B cell (primary cell): ENCODE results near the gene SELENOF. TPM values are rescaled to one million over a fixed set of nuclear protein-coding genes. Genes with fewer than 3 reads are reported as not detected.

Experiments
- ATAC-seq: fragments of 200-7000 bp; cut with Tn5 transposase; one replicate; pipeline ENCODE4 v1.10.0; 2021; ENCODE audit warnings: low read depth, mild to moderate bottlenecking, moderate number of reproducible peaks, moderate library complexity
- CTCF ChIA-PET: fragments of 350-600 bp; sonication (Branson Sonifier 250); formaldehyde crosslinking; loops from one replicate; lab custom pipeline; 2021; ENCODE audit warnings: antibody characterized with exemption, inconsistent platforms; lab: Charles Lee
- POLR2A ChIA-PET: fragments of 350-600 bp; sonication (Branson Sonifier 250); formaldehyde crosslinking; loops from one replicate; lab custom pipeline; 2021; ENCODE audit warnings: antibody characterized with exemption; lab: Charles Lee
- DNase-seq: peaks from one replicate; pipeline ENCODE4 v3.0.0; 2013
- H2AFZ ChIP-seq: 2 replicates; pipeline ENCODE4 v1.6.1; 2012; ENCODE audit warnings: mild to moderate bottlenecking, low read depth, low read length; ENCODE audit not compliant: insufficient read depth, poor library complexity, severe bottlenecking
- H3K27ac ChIP-seq, 2 donors: 1 replicate in 1 of 2; 2 replicates in 1 of 2; pipeline ENCODE4 v1.5.1; 2012 to 2013; ENCODE audit warnings: low read length in 2 of 2, mild to moderate bottlenecking in 2 of 2, moderate library complexity in 1 of 2
- H3K27me3 ChIP-seq, 4 experiments: fragments of 200-600 bp in 1 of 4; sonication (generic) in 1 of 4; replicated peaks in 1 of 4; 1 replicate in 2 of 4; 2 replicates in 2 of 4; pipeline versions ENCODE4 v1.6.1 to v1.7.0; 2013 to 2016; ENCODE audit warnings: low read length in 3 of 4, mild to moderate bottlenecking in 2 of 4, mixed read lengths in 1 of 4, moderate library complexity in 1 of 4; ENCODE audit not compliant: insufficient read depth in 4 of 4, control insufficient read depth in 3 of 4; ENCODE audit errors: control extremely low read depth in 1 of 4
- H3K36me3 ChIP-seq, 2 experiments: replicated peaks in 1 of 2; 1 replicate in 1 of 2; 2 replicates in 1 of 2; pipeline versions ENCODE4 v1.6.1 to v1.7.1; 2013; ENCODE audit warnings: low read length in 1 of 2; ENCODE audit not compliant: insufficient read depth in 2 of 2, control insufficient read depth in 1 of 2; ENCODE audit errors: control extremely low read depth in 1 of 2, extremely low read depth in 1 of 2
- H3K4me1 ChIP-seq, 2 donors: fragments of 200-600 bp in 1 of 2; sonication (generic) in 1 of 2; 1 replicate in 1 of 2; 2 replicates in 1 of 2; pipeline versions ENCODE4 v1.5.1 to v1.6.1; 2013 to 2017; ENCODE audit warnings: low read length in 2 of 2; ENCODE audit not compliant: control insufficient read depth in 2 of 2, insufficient read depth in 2 of 2
- H3K4me2 ChIP-seq: replicated peaks from 2 replicates; pipeline ENCODE3; 2012; ENCODE audit warnings: mild to moderate bottlenecking, low read depth, low read length; ENCODE audit not compliant: poor library complexity, severe bottlenecking
- H3K4me3 ChIP-seq, 5 experiments: fragments of 200-600 bp in 1 of 5; sonication (generic) in 1 of 5; 1 replicate in 3 of 5; 2 replicates in 2 of 5; pipeline versions ENCODE4 v1.5.1 to v1.7.0; 2011 to 2016; ENCODE audit warnings: low read length in 4 of 5, mild to moderate bottlenecking in 4 of 5, low read depth in 2 of 5, control low read depth in 1 of 5, moderate library complexity in 1 of 5; ENCODE audit not compliant: insufficient read depth in 1 of 5; ENCODE audit errors: control extremely low read depth in 1 of 5, extremely low read depth in 1 of 5
- H3K79me2 ChIP-seq: fragments of 200-600 bp; sonication (generic); one replicate; pipeline ENCODE4 v1.6.0; 2016; ENCODE audit warnings: low read length; ENCODE audit not compliant: control insufficient read depth, insufficient read depth
- H3K9ac ChIP-seq: fragments of 200-600 bp; sonication (generic); 2 replicates; pipeline ENCODE4 v1.6.1; 2017; ENCODE audit warnings: mild to moderate bottlenecking, low read length, moderate library complexity
- H3K9me3 ChIP-seq, 3 donors: one replicate each; pipeline versions ENCODE4 v1.6.1 to v1.7.1; 2013; ENCODE audit warnings: low read length in 2 of 3; ENCODE audit not compliant: control insufficient read depth in 2 of 3, insufficient read depth in 1 of 3; ENCODE audit errors: control extremely low read depth in 1 of 3
- H4K20me1 ChIP-seq: 2 replicates; pipeline ENCODE4 v1.6.0; 2012; ENCODE audit warnings: mild to moderate bottlenecking, low read length; ENCODE audit not compliant: insufficient read depth, control insufficient read depth, poor library complexity, severe bottlenecking
- H3K27ac Mint-ChIP-seq: one replicate; pipeline ENCODE4 v1.8.0; 2021; ENCODE audit warnings: mixed read lengths
- H3K27me3 Mint-ChIP-seq: one replicate; pipeline ENCODE4 v1.8.0; 2021; ENCODE audit warnings: mixed read lengths
- H3K4me1 Mint-ChIP-seq: one replicate; pipeline ENCODE4 v1.8.0; 2021; ENCODE audit warnings: mixed read lengths
- H3K4me3 Mint-ChIP-seq: one replicate; pipeline ENCODE4 v1.8.0; 2021; ENCODE audit warnings: mixed read lengths
- H3K9me3 Mint-ChIP-seq: one replicate; pipeline ENCODE4 v1.8.0; 2022; ENCODE audit warnings: mixed read lengths; ENCODE audit not compliant: insufficient read depth
- CTCF ChIP-seq: fragments of 200-600 bp; IDR thresholded peaks from one replicate; pipeline ENCODE4 v1.8.0; 2022; ENCODE audit warnings: antibody characterized with exemption, mild to moderate bottlenecking
- EZH2 ChIP-seq: IDR thresholded peaks from 2 replicates; pipeline ENCODE4 v1.6.1; 2012; ENCODE audit warnings: borderline replicate concordance, low read depth, mild to moderate bottlenecking, moderate library complexity, low read length; ENCODE audit not compliant: insufficient read depth, poor library complexity, severe bottlenecking
- WGBS: methylation state at CpG from one replicate; pipeline ENCODE4 v1.1.5; 2013; ENCODE audit warnings: missing lambda C conversion rate; ENCODE audit not compliant: insufficient coverage; 5-methylcytosine and 5-hydroxymethylcytosine counted together
- intact Hi-C: fragments of 100-400 bp; cut with micrococcal nuclease; formaldehyde crosslinking; loops from one replicate; pipeline ENCODE4 v1.10.0; 2022
- polyA plus RNA-seq: library from polyadenylated mRNA; depleted of rRNA; stranded (reverse); fragments of >200 nt; gene quantifications from 2 replicates; pipeline ENCODE4 v1.2.3, GENCODE V29; 2012
- total RNA-seq, 2 donors: library from RNA; stranded (reverse); fragments of 120-200 nt in 1 of 2; gene quantifications; 1 replicate in 1 of 2; 2 replicates in 1 of 2; pipeline versions ENCODE4 v1.2.3 to v1.2.4, GENCODE V29; 2013 to 2022

Gene SELENOF
- total and polyA plus RNA-seq, 2 donors (not counting 1 experiment from before 2014, with no cell fraction given) = 113 to 185 TPM

GRCh38 chr1:86926883-86927282, 13.0 kb upstream of the SELENOF start:
- Histone ChIP-seq H3K36me3 (no peaks in the 10 kb centered on the region), H3K79me2 (peaks cover 83% of the 10 kb centered on the region), H3K27me3 (no peaks in the 10 kb centered on the region), H3K4me2 (no peak overlapping the region), H3K27ac (no peak overlapping the region), H3K4me1 (peaks cover 3 to 10% of the 10 kb centered on the region in 2 donors), H3K4me3 (no peak overlapping the region), H4K20me1 (peaks cover 7% of the 10 kb centered on the region), H3K9me3 (peaks cover 4 to 27% (median 15%) of the 10 kb centered on the region in 3 donors), H2AFZ (no peak overlapping the region), H3K9ac (no peak overlapping the region)
- Mint-ChIP-seq H3K9me3 (peaks cover 12% of the 10 kb centered on the region), H3K4me3 (no peak overlapping the region), H3K4me1 (peaks cover 24% of the 10 kb centered on the region), H3K27ac (no peak overlapping the region), H3K27me3 (no peaks in the 10 kb centered on the region)
- ChIA-PET POLR2A (interaction anchor here (0.6 kb wide), 1 partner anchor 219 kb away, joined by 5 read pairs; no protein-coding TSS in a partner anchor), CTCF (no interaction called here)
- DNase-seq (no peak), ATAC-seq (no peak)
- intact Hi-C loops = no loop called here
- WGBS = no CpG with 5 or more reads among the region's 1 CpG
- TF ChIP-seq CTCF (no peak), EZH2 (no peak)

GRCh38 chr1:86925742-86926141, 11.8 kb upstream of the SELENOF start:
- no peak overlapping the region for H3K9ac ChIP-seq
- peaks cover 7% of the 10 kb centered on the region for H4K20me1 ChIP-seq
- H3K4me1 ChIP-seq = peaks cover 3 to 10% of the 10 kb centered on the region in 2 donors
- peaks cover 12% of the 10 kb centered on the region for H3K9me3 Mint-ChIP-seq
- no peak for TF ChIP-seq CTCF
- no peak for TF ChIP-seq EZH2
- no peak for ATAC-seq
- peaks cover 88% of the 10 kb centered on the region for H3K79me2 ChIP-seq
- H3K27ac Mint-ChIP-seq = no peak overlapping the region
- no peaks in the 10 kb centered on the region for H3K27me3 Mint-ChIP-seq
- H3K4me3 Mint-ChIP-seq = no peak overlapping the region
- peaks cover 7 to 27% (median 15%) of the 10 kb centered on the region in 3 donors for H3K9me3 ChIP-seq
- H3K27ac ChIP-seq = no peak overlapping the region
- intact Hi-C loops = no loop called here
- peaks cover 22% of the 10 kb centered on the region for H3K4me1 Mint-ChIP-seq
- H3K4me3 ChIP-seq = no peak overlapping the region
- H2AFZ ChIP-seq = no peak overlapping the region
- ChIA-PET POLR2A (no interaction called here), CTCF (no interaction called here)
- no peak for DNase-seq
- WGBS = no CpG with 5 or more reads among the region's 1 CpG
- no peaks in the 10 kb centered on the region for H3K27me3 ChIP-seq
- no peaks in the 10 kb centered on the region for H3K36me3 ChIP-seq
- H3K4me2 ChIP-seq = no peak overlapping the region
